Right atrium auricular region (tissue), 2 donors: ENCODE results near the gene CACNB4. TPM values are rescaled to one million over a fixed set of nuclear protein-coding genes. Genes with fewer than 3 reads are reported as not detected.

Experiments used
- DNase-seq: peaks from one replicate; pipeline ENCODE4 v3.0.0-alpha.2; 2019; ENCODE audit warnings: low spot score
- H3K27ac ChIP-seq, 2 donors: fragments of 200-600 bp; sonication (generic); 1 replicate in 1 of 2; 2 replicates in 1 of 2; pipeline ENCODE4 v1.5.1; 2016 to 2019
- H3K27me3 ChIP-seq, 2 donors: fragments of 200-600 bp; sonication (generic); one replicate each; pipeline versions ENCODE4 v1.5.1 to v1.6.0; 2017 to 2019
- H3K36me3 ChIP-seq: fragments of 200-600 bp; sonication (generic); one replicate; pipeline ENCODE4 v1.5.1; 2016
- H3K4me1 ChIP-seq, 2 donors: fragments of 200-600 bp; sonication (generic); one replicate each; pipeline versions ENCODE4 v1.5.1 to v1.6.0; 2017 to 2019
- H3K4me3 ChIP-seq, 2 donors: fragments of 200-600 bp; sonication (generic); 1 replicate in 1 of 2; 2 replicates in 1 of 2; pipeline ENCODE4 v1.5.1; 2017 to 2019; ENCODE audit warnings: mild to moderate bottlenecking in 1 of 2, moderate library complexity in 1 of 2
- H3K9me3 ChIP-seq, 2 donors: fragments of 200-600 bp; sonication (generic); one replicate each; pipeline ENCODE4 v1.5.1; 2019
- CTCF ChIP-seq, 2 donors: fragments of 200-600 bp; sonication (generic); IDR thresholded peaks; one replicate each; pipeline ENCODE4 v1.5.1; 2019; ENCODE audit warnings: antibody characterized with exemption in 2 of 2
- total RNA-seq, 2 donors: library from RNA; depleted of rRNA; stranded (reverse); fragments of >200 nt; gene quantifications; one replicate each; pipeline ENCODE4 v1.1.0, GENCODE V29; 2016

CACNB4 gene
- total RNA-seq, 2 donors from 2014 or later = 0.37 to 0.90 TPM

- Histone ChIP-seq H3K4me3 (no peak overlapping the region), H3K27ac (no peak overlapping the region), H3K9me3 (no peaks in the 10 kb centered on the region), H3K36me3 (no peaks in the 10 kb centered on the region), H3K27me3 (no peaks in the 10 kb centered on the region), H3K4me1 (peaks cover 0 to 6% of the 10 kb centered on the region in 2 donors)
- TF ChIP-seq CTCF (IDR thresholded peaks at IDR 0.05) = no peak
- DNase-seq = no peak
Observed at GRCh38 chr2:152065945-152066344, 32.9 kb downstream of the CACNB4 start.

- peaks cover 0 to 6% of the 10 kb centered on the region in 2 donors for H3K4me1 ChIP-seq
- no peaks in the 10 kb centered on the region for H3K9me3 ChIP-seq
- no peak overlapping the region for H3K27ac ChIP-seq
- H3K4me3 ChIP-seq = no peak overlapping the region
- H3K36me3 ChIP-seq = no peaks in the 10 kb centered on the region
- no peaks in the 10 kb centered on the region for H3K27me3 ChIP-seq
- no peak for TF ChIP-seq CTCF (IDR thresholded peaks at IDR 0.05)
- no peak for DNase-seq
Observed at GRCh38 chr2:152064001-152064400, 34.8 kb downstream of the CACNB4 start.

- no peak for DNase-seq
- Histone ChIP-seq H3K9me3 (no peaks in the 10 kb centered on the region), H3K4me1 (peaks cover 0 to 6% of the 10 kb centered on the region in 2 donors), H3K27ac (no peak overlapping the region), H3K4me3 (no peak overlapping the region), H3K27me3 (no peaks in the 10 kb centered on the region), H3K36me3 (no peaks in the 10 kb centered on the region)
- TF ChIP-seq CTCF (IDR thresholded peaks at IDR 0.05) = no peak
Observed at GRCh38 chr2:152063325-152063924, 35.4 kb downstream of the CACNB4 start.

- no peak overlapping the region for H3K4me3 ChIP-seq
Observed at GRCh38 chr2:152062125-152063091, 36.4 kb downstream of the CACNB4 start.

GRCh38 chr2:152061383-152061782 is 37.5 kb downstream of the CACNB4 start:
- H3K4me1 ChIP-seq = peaks cover 0 to 6% of the 10 kb centered on the region in 2 donors
- no peaks in the 10 kb centered on the region for H3K36me3 ChIP-seq
- no peak overlapping the region for H3K4me3 ChIP-seq
- no peaks in the 10 kb centered on the region for H3K9me3 ChIP-seq
- H3K27me3 ChIP-seq = no peaks in the 10 kb centered on the region
- no peak for DNase-seq
- no peak for TF ChIP-seq CTCF (IDR thresholded peaks at IDR 0.05)
- no peak overlapping the region for H3K27ac ChIP-seq

More at GRCh38 chr2:152062125-152063091, 36.4 kb downstream of the CACNB4 start:
- Histone ChIP-seq H3K27ac (peak overlapping the region in 1 of 2 donors; percentile 24), H3K9me3 (no peaks in the 10 kb centered on the region), H3K36me3 (no peaks in the 10 kb centered on the region), H3K4me1 (peaks cover 0 to 6% of the 10 kb centered on the region in 2 donors), H3K27me3 (no peaks in the 10 kb centered on the region)
- no peak for TF ChIP-seq CTCF (IDR thresholded peaks at IDR 0.05)
- DNase-seq = no peak
